Thyroid gland (tissue), 4 donors: ENCODE measurements around the gene LRMDA. TPM values are rescaled to one million over a fixed set of nuclear protein-coding genes. Genes with fewer than 3 reads are reported as not detected.

Experiments used
- DNase-seq, 2 donors: peaks; one replicate each; pipeline ENCODE4 v3.0.0-alpha.2; 2019
- H3K27ac ChIP-seq, 3 donors: fragments of 200-600 bp; sonication (generic); 1 replicate in 2 of 3; 2 replicates in 1 of 3; pipeline ENCODE4 v1.5.1; 2016 to 2019; ENCODE audit warnings: mild to moderate bottlenecking in 1 of 3, moderate library complexity in 1 of 3
- H3K27me3 ChIP-seq: fragments of 200-600 bp; sonication (generic); one replicate; pipeline ENCODE4 v1.5.1; 2019
- H3K36me3 ChIP-seq, 2 donors: fragments of 200-600 bp; sonication (generic); one replicate each; pipeline ENCODE4 v1.5.1; 2016 to 2019
- H3K4me1 ChIP-seq, 2 donors: fragments of 200-600 bp; sonication (generic); one replicate each; pipeline ENCODE4 v1.5.1; 2017 to 2019
- H3K4me3 ChIP-seq, 3 donors: fragments of 200-600 bp; sonication (generic); replicated peaks in 1 of 3; 1 replicate in 2 of 3; 2 replicates in 1 of 3; pipeline ENCODE4 v1.5.1; 2016; ENCODE audit warnings: mild to moderate bottlenecking in 1 of 3
- H3K9me3 ChIP-seq: fragments of 200-600 bp; sonication (generic); one replicate; pipeline ENCODE4 v1.5.1; 2017
- CTCF ChIP-seq, 6 experiments: fragments of 200-600 bp in 3 of 6; fragments of 450-650 bp in 3 of 6; sonication (generic) in 3 of 6; IDR thresholded peaks; one replicate each; pipeline ENCODE4 v1.5.1; 2016 to 2019; ENCODE audit warnings: antibody characterized with exemption in 6 of 6, mild to moderate bottlenecking in 2 of 6, inconsistent platforms in 1 of 6, moderate library complexity in 1 of 6
- POLR2A ChIP-seq, 2 donors: fragments of 450-650 bp; IDR thresholded peaks; one replicate each; pipeline ENCODE4 v1.6.1; 2017; ENCODE audit warnings: antibody characterized with exemption in 2 of 2, mild to moderate bottlenecking in 2 of 2, moderate library complexity in 1 of 2
- WGBS, 2 donors: methylation state at CpG; one replicate each; pipeline ENCODE4 v1.1.5; 2017; 5-methylcytosine and 5-hydroxymethylcytosine counted together
- intact Hi-C: fragments of 100-400 bp; cut with DNase I; formaldehyde crosslinking; loops from one replicate; pipeline ENCODE4 v1.15.1; 2023
- total RNA-seq, 4 donors: library from RNA; depleted of rRNA; stranded (reverse); fragments of >200 nt; gene quantifications; one replicate each; pipeline ENCODE4 v1.2.3, GENCODE V29; 2016

LRMDA gene
- total RNA-seq, 4 donors from 2014 or later = 16.5 to 31.7 (median 23.2) TPM

- Histone ChIP-seq H3K9me3 (no peaks in the 10 kb centered on the region), H3K27me3 (no peaks in the 10 kb centered on the region), H3K27ac (no peak overlapping the region), H3K4me1 (no peaks in the 10 kb centered on the region), H3K36me3 (no peaks in the 10 kb centered on the region), H3K4me3 (no peak overlapping the region)
- intact Hi-C loops = loop anchor here (10.0 kb wide), 1 partner anchor 107 kb away; no protein-coding TSS in a partner anchor
- TF ChIP-seq CTCF (IDR thresholded peaks at IDR 0.05) (no peak), POLR2A (IDR thresholded peaks at IDR 0.05) (no peak)
- no peak for DNase-seq
- WGBS, 2 donors = 90 to 93% methylated on average over 14 of the region's 14 CpGs
Observed at GRCh38 chr10:76031769-76032699, 600.6 kb downstream of the LRMDA start.

DNA sequence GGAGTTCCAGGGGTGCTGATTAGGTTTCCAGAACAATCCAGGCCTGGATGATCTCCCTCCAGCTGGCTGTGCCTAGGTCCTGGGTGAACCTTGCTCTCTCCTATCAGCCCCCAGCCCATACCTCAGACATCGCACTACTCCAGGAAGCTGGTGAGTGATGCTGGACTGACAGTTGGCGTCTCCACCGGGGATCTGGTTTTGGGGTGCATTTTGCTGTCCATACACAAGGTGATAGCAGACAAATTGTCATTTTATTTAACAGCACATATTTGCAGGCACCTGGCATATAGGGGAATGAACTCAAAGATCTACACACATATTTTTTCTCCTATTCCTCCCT is 601.2 kb downstream of the LRMDA start:
- H3K27ac ChIP-seq = no peak overlapping the region
- 95 to 98% methylated on average over 3 of the region's 3 CpGs for WGBS, 2 donors

DNA sequence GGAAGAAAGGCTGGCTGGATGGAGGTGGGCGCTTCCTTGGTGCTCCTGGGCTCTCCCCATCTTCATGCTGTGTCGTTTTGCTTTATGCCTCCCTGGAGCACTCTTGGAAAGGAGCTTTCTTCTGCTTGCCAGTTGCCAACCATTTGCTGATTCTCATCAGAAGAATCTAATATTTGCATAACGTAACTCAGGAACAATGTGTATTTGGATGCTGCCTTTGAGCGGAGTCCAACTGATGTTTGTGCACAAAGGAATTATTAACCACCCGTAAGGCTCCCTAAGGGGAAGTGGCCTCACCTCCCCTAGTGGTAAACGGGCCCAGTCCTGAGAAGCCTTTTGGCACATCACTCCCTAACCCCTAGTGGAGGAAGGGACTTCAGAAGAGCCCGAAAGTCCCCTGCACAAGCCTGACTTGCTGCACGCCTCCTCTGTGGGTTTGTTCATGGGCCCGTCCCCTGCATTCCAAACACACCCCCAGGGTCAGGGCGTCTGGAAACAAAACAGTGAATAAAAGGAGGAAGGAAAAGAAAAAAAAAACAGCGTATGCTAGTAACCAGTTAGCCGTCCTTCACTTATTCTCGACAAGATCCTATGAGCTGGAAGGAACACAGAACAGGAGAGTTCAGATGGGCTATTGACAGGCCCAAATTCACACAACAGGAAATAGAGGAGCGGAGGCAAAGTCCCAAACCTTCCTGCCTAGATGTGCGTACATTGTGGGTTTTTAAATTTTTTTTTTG is 602.2 kb downstream of the LRMDA start:
- no peaks in the 10 kb centered on the region for H3K27me3 ChIP-seq
- TF ChIP-seq CTCF (IDR thresholded peaks at IDR 0.05) (no peak), POLR2A (IDR thresholded peaks at IDR 0.05) (no peak)
- H3K9me3 ChIP-seq = no peaks in the 10 kb centered on the region
- no peak for DNase-seq
- intact Hi-C loops = loop anchor here (10.0 kb wide), 1 partner anchor 109 kb away; no protein-coding TSS in a partner anchor
- H3K4me3 ChIP-seq = no peak overlapping the region
- H3K27ac ChIP-seq = no peak overlapping the region
- no peaks in the 10 kb centered on the region for H3K36me3 ChIP-seq
- no peaks in the 10 kb centered on the region for H3K4me1 ChIP-seq
- 66 to 67% methylated on average over 15 of the region's 15 CpGs for WGBS, 2 donors

More for the DNA sequence above, 601.2 kb downstream of the LRMDA start:
- no peak for TF ChIP-seq CTCF (IDR thresholded peaks at IDR 0.05)
- no peak for TF ChIP-seq POLR2A (IDR thresholded peaks at IDR 0.05)
- no peaks in the 10 kb centered on the region for H3K9me3 ChIP-seq
- H3K27me3 ChIP-seq = no peaks in the 10 kb centered on the region
- H3K4me1 ChIP-seq = no peaks in the 10 kb centered on the region
- DNase-seq = no peak
- no peak overlapping the region for H3K4me3 ChIP-seq
- intact Hi-C loops = loop anchor here (10.0 kb wide), 1 partner anchor 108 kb away; no protein-coding TSS in a partner anchor
- no peaks in the 10 kb centered on the region for H3K36me3 ChIP-seq

DNA sequence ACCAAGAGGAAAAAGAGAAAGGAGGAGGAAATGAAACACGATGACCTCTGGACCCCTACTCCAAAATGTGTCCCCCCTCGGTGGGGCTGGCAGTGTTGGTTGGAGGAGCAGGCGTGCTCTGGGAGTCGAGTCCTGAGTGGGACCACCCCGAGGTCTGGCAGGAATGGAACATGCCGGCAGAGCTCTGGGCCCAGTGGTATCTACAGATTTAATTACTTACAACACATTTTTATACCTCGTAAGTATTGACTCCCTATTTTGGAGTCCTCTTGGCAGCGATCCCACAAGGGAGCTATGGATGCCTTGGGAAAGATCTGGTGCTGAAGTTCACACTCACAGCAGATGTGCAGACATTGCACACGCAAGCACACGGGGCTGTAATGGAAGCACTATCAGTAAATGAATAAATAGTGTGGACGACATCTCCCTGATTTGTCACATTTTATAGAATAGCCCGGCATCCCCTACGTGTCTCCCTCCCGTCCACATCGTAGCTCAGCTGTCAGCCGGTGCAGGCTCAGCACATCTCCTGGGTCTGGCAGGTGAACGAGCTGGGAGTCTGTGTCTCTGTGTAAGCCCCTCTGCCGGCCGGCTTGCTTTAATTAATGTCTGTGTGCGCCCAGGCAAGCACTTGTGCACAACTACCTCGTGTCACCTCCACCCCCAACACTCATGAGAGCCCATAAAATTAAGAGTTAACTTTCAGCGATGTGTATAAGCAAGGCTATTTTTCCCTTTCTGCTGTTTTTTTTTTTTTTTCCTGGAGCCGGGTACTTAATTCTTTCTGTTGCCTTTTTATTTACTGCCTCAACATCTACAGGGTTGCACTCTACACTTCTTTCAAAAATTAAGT is 603.2 kb downstream of the LRMDA start:
- DNase-seq = no peak
- no peak overlapping the region for H3K4me3 ChIP-seq
- intact Hi-C loops = loop anchor here (5.0 to 10.0 kb wide), 2 partner anchors 110 to 637 kb away; no protein-coding TSS in a partner anchor
- H3K27me3 ChIP-seq = no peaks in the 10 kb centered on the region
- no peak for TF ChIP-seq CTCF (IDR thresholded peaks at IDR 0.05)
- no peak for TF ChIP-seq POLR2A (IDR thresholded peaks at IDR 0.05)
- no peaks in the 10 kb centered on the region for H3K36me3 ChIP-seq
- WGBS, 2 donors = 87 to 89% methylated on average over 23 of the region's 23 CpGs
- no peak overlapping the region for H3K27ac ChIP-seq
- no peaks in the 10 kb centered on the region for H3K9me3 ChIP-seq
- H3K4me1 ChIP-seq = no peaks in the 10 kb centered on the region
